A549 (cell line): ENCODE measurements around the gene CRYZL1.

Experiments used
- BHLHE40 ChIP-seq: IDR thresholded peaks from 2 replicates; pipeline ENCODE4 v1.6.1; 2012; ENCODE audit warnings: low read depth, low read length, inconsistent platforms
- FOXS1 ChIP-seq: fragments of 250-450 bp; sonication (Bioruptor Pico); IDR thresholded peaks from 2 replicates; pipeline ENCODE4 v1.5.0; 2020; ENCODE audit warnings: mild to moderate bottlenecking, moderate library complexity
- KDM5A ChIP-seq: fragments of 200-600 bp; sonication (generic); IDR thresholded peaks from 2 replicates; pipeline ENCODE4 v1.6.1; 2016; ENCODE audit warnings: antibody characterized with exemption, mild to moderate bottlenecking
- MAZ ChIP-seq: fragments of 150-350 bp; IDR thresholded peaks from 2 replicates; pipeline ENCODE4 v1.6.1; 2014; ENCODE audit warnings: antibody characterized with exemption, low read depth, low read length, borderline replicate concordance
- MYC ChIP-seq: IDR thresholded peaks from 2 replicates; pipeline ENCODE4 v1.6.1; 2012; ENCODE audit warnings: mild to moderate bottlenecking, inconsistent platforms, low read length, improper control_type of control experiment, borderline replicate concordance
- POLR2A ChIP-seq: IDR thresholded peaks from 2 replicates; pipeline ENCODE4 v1.6.1; 2012; ENCODE audit warnings: mild to moderate bottlenecking, low read length
- ZFP36 ChIP-seq: fragments of 450-650 bp; IDR thresholded peaks from 2 replicates; pipeline ENCODE4 v1.6.1; 2014; ENCODE audit warnings: borderline replicate concordance; ENCODE audit not compliant: partially characterized antibody
- TF ChIP-seq, protein P1 (sequence below): IDR thresholded peaks from 2 replicates; pipeline ENCODE4 v1.6.1; 2012
- TF ChIP-seq, protein P2 (sequence below): fragments of >200 bp; sonication (Bioruptor Twin); formaldehyde crosslinking; IDR thresholded peaks from 3 replicates; pipeline ENCODE4 v1.5.1; 2016

GRCh38 chr21:33642027-33642895, 720 bp upstream of the CRYZL1 start, which contains the start of gene ITSN1:
- TF ChIP-seq, protein P1, sequence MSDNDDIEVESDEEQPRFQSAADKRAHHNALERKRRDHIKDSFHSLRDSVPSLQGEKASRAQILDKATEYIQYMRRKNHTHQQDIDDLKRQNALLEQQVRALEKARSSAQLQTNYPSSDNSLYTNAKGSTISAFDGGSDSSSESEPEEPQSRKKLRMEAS, result peak; percentile 34; the same call in 1 of the 2 replicates
- TF ChIP-seq MYC, result no peak
- TF ChIP-seq, protein P2, sequence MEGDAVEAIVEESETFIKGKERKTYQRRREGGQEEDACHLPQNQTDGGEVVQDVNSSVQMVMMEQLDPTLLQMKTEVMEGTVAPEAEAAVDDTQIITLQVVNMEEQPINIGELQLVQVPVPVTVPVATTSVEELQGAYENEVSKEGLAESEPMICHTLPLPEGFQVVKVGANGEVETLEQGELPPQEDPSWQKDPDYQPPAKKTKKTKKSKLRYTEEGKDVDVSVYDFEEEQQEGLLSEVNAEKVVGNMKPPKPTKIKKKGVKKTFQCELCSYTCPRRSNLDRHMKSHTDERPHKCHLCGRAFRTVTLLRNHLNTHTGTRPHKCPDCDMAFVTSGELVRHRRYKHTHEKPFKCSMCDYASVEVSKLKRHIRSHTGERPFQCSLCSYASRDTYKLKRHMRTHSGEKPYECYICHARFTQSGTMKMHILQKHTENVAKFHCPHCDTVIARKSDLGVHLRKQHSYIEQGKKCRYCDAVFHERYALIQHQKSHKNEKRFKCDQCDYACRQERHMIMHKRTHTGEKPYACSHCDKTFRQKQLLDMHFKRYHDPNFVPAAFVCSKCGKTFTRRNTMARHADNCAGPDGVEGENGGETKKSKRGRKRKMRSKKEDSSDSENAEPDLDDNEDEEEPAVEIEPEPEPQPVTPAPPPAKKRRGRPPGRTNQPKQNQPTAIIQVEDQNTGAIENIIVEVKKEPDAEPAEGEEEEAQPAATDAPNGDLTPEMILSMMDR, result no peak
- no peak for TF ChIP-seq BHLHE40
- TF ChIP-seq ZFP36, result no peak
- TF ChIP-seq POLR2A, result peak; percentile 79
- TF ChIP-seq FOXS1, result no peak
- TF ChIP-seq MAZ, result no peak
- no peak for TF ChIP-seq KDM5A
